GM18951 (cell line): ENCODE data around the gene ANKS3.

Source experiments
- POLR2A ChIP-seq: IDR thresholded peaks from 4 replicates; pipeline ENCODE4 v1.6.1; 2011; ENCODE audit warnings: mild to moderate bottlenecking; ENCODE audit not compliant: insufficient read length, insufficient read depth; ENCODE audit errors: extremely low read depth
- in situ Hi-C: fragments of 300-500 bp; cut with MboI; formaldehyde crosslinking; loops from one replicate; pipeline ENCODE4 v1.12.0; 2022; ENCODE audit warnings: low sequenced_read_pairs, mixed read lengths, inconsistent platforms; ENCODE audit not compliant: unreplicated experiment

ANKS3 gene

DNA sequence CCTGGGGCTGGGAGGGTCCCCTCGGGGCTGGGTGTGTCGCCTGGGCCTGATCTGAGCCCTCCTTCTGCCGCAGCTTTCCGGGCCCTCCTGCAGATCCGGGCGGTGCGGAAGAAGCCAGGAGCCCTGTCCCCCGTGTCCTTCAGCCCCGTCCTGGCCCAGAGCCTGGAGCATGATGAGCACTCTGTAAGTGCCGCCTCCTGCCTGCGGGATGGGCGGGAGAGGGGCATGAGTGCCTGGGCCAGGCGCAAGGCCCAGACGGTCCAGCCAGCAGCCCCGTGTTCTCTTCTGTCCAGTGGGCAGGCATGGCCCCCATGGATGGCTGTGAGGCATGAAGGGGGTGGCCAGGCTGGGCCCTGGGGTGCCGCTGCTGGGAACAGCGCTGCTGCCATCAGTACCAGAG, 56.7 kb downstream of the ANKS3 start:
- TF ChIP-seq POLR2A: no peak
- in situ Hi-C loops: no loop called here

DNA sequence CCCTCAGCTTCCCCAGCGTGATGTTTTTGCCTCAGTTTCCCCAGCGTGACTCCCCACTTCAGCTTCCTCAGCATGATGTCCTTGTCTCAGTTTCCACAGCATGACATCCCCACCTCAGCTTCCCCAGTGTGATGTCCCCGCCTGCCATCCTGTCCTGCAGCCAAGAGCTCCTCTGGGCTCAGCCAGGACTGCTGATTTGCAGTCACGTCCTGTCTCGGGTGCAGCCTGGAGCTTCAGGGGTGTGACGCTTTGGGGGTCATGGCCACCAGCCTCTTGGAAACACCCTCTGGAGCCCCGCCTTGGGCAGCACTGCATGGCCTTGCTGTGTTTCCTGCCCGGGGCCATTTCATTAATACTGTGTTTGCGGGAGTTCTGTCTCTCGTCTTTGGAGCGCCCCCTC, 57.2 kb downstream of the ANKS3 start:
- in situ Hi-C loops: no loop called here
- TF ChIP-seq POLR2A: no peak

DNA sequence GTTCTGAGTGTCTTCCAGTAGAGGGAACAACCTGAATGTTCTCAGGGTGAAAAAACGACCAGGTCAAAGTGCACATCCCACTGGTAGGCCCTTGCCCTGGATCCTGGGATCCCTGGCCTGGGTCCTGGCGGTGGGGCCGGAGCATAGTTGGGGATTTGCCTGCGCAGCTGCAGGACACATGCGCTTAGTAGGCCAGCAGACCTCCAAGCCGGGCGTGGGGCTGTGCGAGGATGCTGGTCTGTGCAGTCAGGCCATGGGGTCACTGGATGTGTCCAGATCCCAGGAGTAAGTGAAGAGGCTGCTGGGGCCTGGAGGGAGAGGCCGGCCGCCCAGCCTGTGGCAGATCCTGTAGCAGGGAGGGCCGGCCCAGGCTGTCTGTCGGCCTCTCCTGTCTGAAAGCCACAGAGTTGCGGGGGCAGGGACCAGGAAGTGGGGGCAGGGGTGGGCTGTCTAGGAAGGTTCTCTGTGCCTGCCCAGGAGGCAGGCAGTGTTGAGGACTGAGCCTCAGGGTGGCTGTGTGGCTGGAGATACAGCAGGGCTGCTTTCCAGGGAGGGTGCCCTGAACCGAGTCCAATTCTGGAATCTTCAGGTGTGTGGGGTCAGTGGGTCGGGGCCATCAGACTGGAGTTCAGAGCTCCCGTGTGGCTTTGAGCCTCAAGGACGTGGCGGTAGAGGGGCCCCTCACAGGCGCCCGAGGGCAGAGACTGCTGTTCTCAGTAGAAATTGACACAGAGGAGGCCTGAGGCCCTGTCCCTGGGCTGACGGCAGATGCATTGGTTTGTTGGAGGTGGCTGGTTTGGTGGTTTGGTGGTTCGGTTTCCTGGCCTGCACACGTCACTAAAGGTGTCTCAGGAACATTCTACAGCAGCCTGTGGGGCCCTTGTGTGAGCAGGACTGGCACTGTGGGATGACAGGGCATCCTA, 57.9 kb downstream of the ANKS3 start:
- in situ Hi-C loops: no loop called here
- TF ChIP-seq POLR2A: no peak

DNA sequence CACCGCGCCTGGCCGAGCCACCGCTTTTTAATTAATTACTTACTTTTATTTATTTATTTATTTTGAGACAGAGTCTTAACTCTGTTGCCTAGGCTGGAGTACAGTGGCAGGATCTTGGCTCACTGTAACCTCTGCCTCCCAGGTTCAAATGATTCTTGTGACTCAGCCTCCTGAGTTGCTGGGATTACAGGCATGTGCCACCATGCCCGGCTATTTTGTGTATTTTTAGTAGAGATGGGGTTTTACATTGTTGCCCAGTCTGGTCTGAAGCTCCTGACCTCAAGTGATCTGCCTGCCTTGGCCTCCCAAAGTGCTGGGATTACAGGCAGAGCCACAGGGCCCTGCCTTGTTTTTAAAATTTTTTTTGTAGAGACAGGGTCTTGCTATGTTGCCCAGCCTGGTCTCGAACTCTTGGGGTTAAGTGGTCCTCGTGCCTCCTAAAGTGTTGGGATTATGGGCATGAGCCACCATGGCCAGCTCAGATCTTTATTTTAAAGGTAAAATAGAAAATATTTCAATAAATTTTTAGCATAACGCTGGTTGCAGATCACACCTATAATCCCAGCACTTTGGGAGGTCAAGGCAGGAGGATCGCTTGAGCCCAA, 59.0 kb downstream of the ANKS3 start:
- in situ Hi-C loops: no loop called here
- TF ChIP-seq POLR2A: no peak

DNA sequence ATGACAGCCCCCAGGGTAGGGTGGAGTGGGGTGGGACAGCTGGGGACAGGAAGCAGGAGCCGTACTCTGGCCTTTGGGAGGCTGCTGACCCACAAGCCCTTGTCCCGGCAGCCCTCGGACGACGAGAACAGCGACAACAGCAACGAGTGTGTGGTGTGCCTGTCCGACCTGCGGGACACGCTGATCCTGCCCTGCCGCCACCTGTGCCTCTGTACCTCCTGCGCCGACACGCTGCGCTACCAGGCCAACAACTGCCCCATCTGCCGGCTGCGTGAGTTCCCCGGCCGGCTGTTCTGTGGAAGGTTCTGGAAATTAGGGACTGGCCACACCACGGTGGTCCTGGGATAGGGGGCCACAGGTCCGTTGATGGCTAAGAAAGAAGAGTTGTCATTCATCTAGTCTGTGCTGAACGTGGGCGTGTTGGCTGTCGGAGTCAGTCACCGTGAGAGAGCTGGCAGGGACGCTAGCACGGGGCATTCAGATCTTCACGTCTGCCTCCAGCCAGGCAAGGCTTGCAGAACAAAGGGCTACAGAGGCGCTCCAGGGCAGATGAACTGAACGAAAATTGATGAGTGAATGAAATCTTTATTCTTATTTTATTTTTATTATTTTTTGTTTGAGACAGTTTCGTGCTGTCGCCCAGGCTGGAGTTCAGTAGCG, 60.6 kb downstream of the ANKS3 start:
- TF ChIP-seq POLR2A: no peak
- in situ Hi-C loops: no loop called here

DNA sequence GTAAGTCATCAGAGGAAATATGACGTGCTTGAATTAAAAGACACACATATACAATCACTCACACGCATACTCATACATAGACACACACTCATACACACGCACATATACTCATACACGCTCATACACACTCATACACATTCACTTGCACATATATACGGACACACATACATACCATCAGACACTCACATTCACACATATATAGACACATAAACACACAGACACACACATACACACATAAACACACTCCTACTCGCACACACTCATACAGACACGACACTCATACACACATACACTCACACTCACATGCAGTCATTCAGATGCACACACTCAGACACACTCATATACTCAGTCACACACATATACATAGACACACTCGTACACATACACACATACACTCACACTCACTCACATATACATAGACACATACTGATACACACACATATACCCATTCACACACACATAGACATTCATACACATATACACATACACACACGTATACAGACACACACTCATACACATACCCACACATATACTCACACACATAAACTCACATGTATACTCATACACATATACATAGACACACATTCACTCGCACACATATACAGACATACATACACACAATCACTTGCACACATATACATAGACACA, 65.6 kb downstream of the ANKS3 start:
- in situ Hi-C loops: no loop called here
- TF ChIP-seq POLR2A: no peak

DNA sequence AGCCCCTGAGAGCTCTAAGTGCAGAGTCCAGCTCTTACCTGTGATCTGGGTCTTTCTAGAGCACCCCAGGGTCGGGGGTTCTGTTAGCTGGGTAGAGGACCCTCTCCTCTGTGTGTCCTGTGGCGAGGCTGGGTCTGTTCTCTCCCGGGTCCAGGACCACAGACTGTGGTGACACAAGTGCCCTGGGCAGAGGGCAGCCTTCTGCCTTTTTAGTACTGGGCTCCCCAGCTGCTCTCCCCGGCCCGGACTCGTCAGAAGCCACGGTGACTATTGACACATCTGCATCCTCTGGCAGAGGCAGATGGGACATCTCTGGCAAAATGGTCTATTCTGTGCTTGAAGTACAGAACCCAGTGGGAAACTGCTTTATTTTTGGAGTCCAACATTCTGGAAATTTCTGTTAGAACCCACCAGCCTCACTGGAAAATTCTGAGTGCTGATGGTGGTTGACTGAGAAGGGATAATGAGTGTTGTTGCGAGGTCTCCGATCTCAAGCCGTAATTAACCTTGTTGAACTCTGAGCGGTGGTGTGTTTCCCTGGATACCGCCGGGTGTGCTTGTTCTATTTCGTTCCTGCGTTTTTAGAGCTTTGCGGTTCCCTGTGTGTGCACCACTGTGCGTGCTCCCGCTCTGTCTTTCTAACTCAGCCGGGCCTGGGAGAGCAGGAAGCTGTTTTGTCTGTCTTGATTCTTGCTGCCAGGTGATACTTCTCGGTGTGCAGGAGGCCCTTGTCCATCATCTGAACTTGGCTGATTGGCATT, 66.7 kb downstream of the ANKS3 start:
- in situ Hi-C loops: no loop called here
- TF ChIP-seq POLR2A: no peak

DNA sequence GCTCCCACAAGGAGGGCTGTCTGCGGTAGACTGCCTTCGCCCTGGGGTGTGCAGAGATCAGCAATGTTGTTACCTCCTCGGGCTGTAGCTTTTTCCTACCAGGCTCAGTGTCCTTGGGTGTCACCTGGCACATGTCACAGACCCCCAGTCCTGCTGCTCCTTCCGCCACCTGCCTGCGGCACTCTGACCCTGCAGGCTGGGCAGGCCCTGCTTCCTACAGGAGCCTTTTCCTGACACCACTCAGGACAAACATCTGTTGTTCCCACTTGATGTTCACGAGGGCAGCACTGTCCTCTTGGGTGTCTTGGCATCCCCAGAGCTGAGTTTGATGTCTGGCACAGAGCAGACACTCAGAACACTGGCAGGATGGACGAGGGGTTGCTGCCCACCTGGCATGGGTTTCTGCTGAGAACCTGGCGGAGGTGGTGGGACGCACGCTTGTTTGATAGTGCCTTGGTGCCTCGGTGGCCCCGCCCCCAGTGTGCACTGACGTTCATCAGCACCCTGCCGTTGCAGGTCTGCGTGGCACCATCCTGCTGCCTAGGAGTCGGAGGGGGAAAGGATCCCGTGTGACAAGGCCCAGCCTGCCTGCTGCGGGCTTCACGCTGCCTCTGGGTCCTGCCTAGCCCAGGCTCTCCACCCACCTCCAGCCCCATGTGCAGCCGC, 67.4 kb downstream of the ANKS3 start:
- no peak for TF ChIP-seq POLR2A
- in situ Hi-C loops: no loop called here

DNA sequence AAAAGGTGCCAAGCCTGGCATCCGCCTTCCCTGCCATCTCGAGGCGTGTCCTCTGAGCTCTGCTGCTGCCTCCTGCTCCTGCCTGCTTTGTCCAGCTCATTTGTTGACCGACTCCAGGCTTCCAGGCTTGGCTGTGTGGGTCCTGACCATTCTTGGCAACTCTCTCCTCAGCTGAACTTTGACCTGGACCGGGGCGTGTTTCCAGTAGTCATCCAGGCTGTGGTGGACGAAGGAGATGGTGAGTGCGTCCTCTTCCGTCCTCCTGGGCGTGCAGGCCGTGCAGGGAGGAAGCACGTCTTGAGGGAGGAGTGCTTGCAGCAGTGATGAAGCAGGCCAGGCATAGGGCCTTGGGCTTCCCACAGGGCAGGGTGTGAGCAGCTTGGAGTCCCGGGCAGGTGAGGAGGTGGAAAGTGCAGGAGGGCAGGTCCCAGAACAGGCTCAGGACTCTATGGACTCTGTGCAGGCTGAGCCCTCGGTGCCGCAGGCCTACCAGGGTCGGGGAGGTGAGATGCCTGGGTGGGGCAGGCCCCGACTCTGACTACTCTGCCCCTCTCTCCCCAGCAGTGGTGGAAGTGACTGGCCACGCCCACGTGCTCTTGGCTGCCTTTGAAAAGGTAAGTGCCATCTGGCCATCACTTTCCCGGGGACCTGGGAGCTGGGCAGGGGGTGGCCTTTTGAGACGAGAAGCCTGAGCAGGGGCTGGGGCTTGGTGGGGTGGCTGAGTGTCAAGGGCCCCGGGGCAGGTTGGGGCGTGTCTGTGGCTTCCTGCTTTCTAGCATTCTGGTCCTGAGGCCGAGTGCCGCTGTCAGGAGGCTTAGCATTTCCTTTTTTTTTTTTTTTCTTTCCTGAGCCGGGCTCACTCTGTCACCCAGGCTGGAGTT, 69.3 kb downstream of the ANKS3 start:
- no peak for TF ChIP-seq POLR2A
- in situ Hi-C loops: no loop called here

DNA sequence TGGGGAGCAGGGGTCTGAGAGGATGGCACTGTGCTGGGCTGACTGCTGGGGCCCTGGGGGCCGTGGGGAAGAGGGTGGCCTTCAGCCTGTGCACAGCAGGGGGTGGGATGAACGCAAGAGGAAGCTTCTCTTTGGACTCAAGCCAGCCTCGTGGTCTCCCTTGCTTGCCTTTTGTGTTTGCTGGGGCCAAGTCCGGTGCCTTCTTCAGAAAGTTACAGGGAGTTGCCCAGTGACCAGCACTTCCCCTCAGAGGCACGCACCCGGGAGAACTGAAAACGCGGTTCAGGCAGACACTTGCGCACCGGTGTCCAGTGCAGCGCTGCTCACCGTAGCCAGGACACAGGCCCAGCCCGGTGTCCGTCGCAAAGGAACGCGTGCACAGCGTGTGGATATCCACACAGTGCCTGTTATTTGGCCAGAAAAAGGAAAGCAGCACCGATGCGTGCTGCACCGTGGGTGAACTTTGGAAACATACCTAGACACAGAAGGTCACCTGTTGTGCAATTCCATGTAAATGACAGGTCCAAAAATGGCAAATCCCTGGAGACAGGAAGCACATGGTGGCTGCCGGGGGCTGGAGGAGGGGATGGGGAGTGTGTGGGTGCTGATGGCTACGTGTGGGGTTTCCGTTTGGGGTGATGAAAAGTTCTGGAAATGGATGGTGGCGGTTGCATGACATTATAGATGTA, 70.2 kb downstream of the ANKS3 start:
- TF ChIP-seq POLR2A: no peak
- in situ Hi-C loops: no loop called here

DNA sequence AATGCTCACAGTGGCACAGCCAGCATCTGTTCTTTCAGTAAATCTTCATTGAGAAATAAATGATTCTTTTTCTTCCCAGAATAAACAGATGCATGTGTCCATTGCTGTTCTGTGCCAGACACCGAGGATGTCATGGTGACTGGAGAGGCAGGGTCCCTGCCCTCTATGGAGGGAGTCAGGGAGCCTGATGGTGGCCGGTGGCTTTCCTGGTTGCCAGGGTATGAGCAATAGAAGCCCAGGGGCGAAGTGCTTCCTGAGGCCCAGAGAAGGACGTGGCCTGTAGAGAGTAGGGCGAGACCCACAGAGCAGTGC, 70.7 kb downstream of the ANKS3 start:
- no peak for TF ChIP-seq POLR2A
- in situ Hi-C loops: no loop called here
